GM18909 (cell line): Measurements from ENCODE around the gene DCTN2.
"Not testable (repeated sequence)": the region's sequence is repeated elsewhere in the genome, so short reads cannot be mapped to it uniquely, and the experiment has no call there.

Source experiments
- ATAC-seq: cut with Tn5 transposase; IDR thresholded peaks from one replicate; pipeline ENCODE4 v1.9.1; 2021; ENCODE audit warnings: mild to moderate bottlenecking; ENCODE audit not compliant: unreplicated experiment, poor library complexity

The DCTN2 gene

GRCh38 chr12:57517718-57518117 lies 29.3 kb downstream of the DCTN2 start:
- not testable (repeated sequence) for ATAC-seq

GRCh38 chr12:57517187-57517586 lies 29.8 kb downstream of the DCTN2 start:
- no peak for ATAC-seq

GRCh38 chr12:57516617-57517153 lies 30.3 kb downstream of the DCTN2 start:
- ATAC-seq, result no peak

- ATAC-seq, result no peak
Observed at GRCh38 chr12:57515934-57516541, 31.0 kb downstream of the DCTN2 start.

GRCh38 chr12:57515408-57515933 lies 31.5 kb downstream of the DCTN2 start:
- ATAC-seq, result no peak

- ATAC-seq, result no peak
Observed at GRCh38 chr12:57514720-57515407, 32.1 kb downstream of the DCTN2 start.

GRCh38 chr12:57514246-57514645 lies 32.7 kb downstream of the DCTN2 start:
- not testable (repeated sequence) for ATAC-seq

GRCh38 chr12:57513677-57514076 lies 33.3 kb downstream of the DCTN2 start:
- ATAC-seq, result not testable (repeated sequence)

GRCh38 chr12:57513266-57513665 lies 33.7 kb downstream of the DCTN2 start:
- no peak for ATAC-seq

- no peak for ATAC-seq
Observed at GRCh38 chr12:57512665-57513064, 34.3 kb downstream of the DCTN2 start.

GRCh38 chr12:57511588-57512325 lies 35.2 kb downstream of the DCTN2 start:
- no peak for ATAC-seq

GRCh38 chr12:57511161-57511560 lies 35.8 kb downstream of the DCTN2 start:
- ATAC-seq, result no peak

- not testable (repeated sequence) for ATAC-seq
Observed at GRCh38 chr12:57507796-57508195, 39.2 kb downstream of the DCTN2 start.

- not testable (repeated sequence) for ATAC-seq
Observed at GRCh38 chr12:57506541-57506940, 40.5 kb downstream of the DCTN2 start.

GRCh38 chr12:57502311-57502969 lies 44.6 kb downstream of the DCTN2 start:
- not testable (repeated sequence) for ATAC-seq

GRCh38 chr12:57500213-57500612 lies 46.8 kb downstream of the DCTN2 start:
- ATAC-seq, result no peak

GRCh38 chr12:57498571-57498970 lies 48.4 kb downstream of the DCTN2 start:
- ATAC-seq, result no peak

GRCh38 chr12:57498132-57498502 lies 48.9 kb downstream of the DCTN2 start:
- no peak for ATAC-seq

GRCh38 chr12:57497223-57498131 lies 49.5 kb downstream of the DCTN2 start:
- ATAC-seq, result no peak
